ENCODE data around the gene INPP5A. TPM values are rescaled to one million over a fixed set of nuclear protein-coding genes. Genes with fewer than 3 reads are reported as not detected.

The INPP5A gene
- total RNA-seq, 1 experiment from 2014 or later, result 22.6 TPM

DNA sequence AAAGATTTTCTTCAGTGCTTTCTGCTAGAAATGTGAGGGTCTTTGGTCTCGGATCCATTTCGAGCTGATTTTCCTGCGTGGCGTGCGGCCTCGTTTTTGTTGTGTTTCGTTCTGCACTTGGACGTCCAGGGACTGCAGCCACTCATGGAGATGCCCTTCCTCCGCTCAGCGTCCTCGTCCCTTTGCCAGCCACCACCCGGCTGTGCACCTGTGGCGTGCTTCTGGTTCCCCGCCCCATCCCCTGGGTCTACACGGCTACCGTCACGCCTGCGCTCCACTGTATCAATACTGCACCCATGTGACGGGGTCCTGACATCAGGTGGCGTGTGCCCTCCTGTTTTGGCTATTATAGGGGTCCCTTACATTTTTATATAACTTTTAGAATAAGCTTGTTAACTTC lies 291.1 kb downstream of the INPP5A start:
- TF ChIP-seq, protein P1, sequence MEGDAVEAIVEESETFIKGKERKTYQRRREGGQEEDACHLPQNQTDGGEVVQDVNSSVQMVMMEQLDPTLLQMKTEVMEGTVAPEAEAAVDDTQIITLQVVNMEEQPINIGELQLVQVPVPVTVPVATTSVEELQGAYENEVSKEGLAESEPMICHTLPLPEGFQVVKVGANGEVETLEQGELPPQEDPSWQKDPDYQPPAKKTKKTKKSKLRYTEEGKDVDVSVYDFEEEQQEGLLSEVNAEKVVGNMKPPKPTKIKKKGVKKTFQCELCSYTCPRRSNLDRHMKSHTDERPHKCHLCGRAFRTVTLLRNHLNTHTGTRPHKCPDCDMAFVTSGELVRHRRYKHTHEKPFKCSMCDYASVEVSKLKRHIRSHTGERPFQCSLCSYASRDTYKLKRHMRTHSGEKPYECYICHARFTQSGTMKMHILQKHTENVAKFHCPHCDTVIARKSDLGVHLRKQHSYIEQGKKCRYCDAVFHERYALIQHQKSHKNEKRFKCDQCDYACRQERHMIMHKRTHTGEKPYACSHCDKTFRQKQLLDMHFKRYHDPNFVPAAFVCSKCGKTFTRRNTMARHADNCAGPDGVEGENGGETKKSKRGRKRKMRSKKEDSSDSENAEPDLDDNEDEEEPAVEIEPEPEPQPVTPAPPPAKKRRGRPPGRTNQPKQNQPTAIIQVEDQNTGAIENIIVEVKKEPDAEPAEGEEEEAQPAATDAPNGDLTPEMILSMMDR (conservative IDR thresholded peaks at IDR 0.05; ENCODE audit: low read depth, low read length), result no peak
- TF ChIP-seq EZH2 (IDR thresholded peaks at IDR 0.05; ENCODE audit: low read length, unreplicated experiment) (no peak), EZH2phosphoT487 (IDR thresholded peaks at IDR 0.05; ENCODE audit: borderline replicate concordance, low read length) (no peak)
- no peaks in the 10 kb centered on the region for H3F3A ChIP-seq (ENCODE audit: low read length, unreplicated experiment)
- POLR2A ChIA-PET (ENCODE audit: unreplicated experiment), result no interaction called here
- no peaks in the 10 kb centered on the region for H3K4me1 ChIP-seq (ENCODE audit: insufficient read depth, low read length)
- no peak overlapping the region for H3K9ac ChIP-seq (ENCODE audit: low read length)
- H3K9me2 ChIP-seq (replicated peaks; ENCODE audit: low read length), result no peaks in the 10 kb centered on the region
- H3K27ac ChIP-seq (ENCODE audit: low read length), result no peak overlapping the region
- ATAC-seq (no peak), DNase-seq (no peak)
- H2AFZ ChIP-seq (ENCODE audit: low read length), result no peak overlapping the region
- CTCF ChIA-PET, result no interaction called here
- H4K20me1 ChIP-seq (ENCODE audit: low read length), result no peaks in the 10 kb centered on the region
- BruUV-seq (replicated peaks), result no TSS peak
- intact Hi-C loops (cut with micrococcal nuclease), result no loop called here
- H3K79me2 ChIP-seq (ENCODE audit: low read length), result no peaks in the 10 kb centered on the region
- peaks cover 46% of the 10 kb centered on the region for H3K27me3 ChIP-seq (ENCODE audit: low read length)
- H3K4me3 ChIP-seq (ENCODE audit: low read length), result no peak overlapping the region
- H3K4me2 ChIP-seq (ENCODE audit: low read length), result no peak overlapping the region
- no peaks in the 10 kb centered on the region for H3K36me3 ChIP-seq (ENCODE audit: low read depth, low read length)
- H3K9me3 ChIP-seq (ENCODE audit: low read length), result no peaks in the 10 kb centered on the region

DNA sequence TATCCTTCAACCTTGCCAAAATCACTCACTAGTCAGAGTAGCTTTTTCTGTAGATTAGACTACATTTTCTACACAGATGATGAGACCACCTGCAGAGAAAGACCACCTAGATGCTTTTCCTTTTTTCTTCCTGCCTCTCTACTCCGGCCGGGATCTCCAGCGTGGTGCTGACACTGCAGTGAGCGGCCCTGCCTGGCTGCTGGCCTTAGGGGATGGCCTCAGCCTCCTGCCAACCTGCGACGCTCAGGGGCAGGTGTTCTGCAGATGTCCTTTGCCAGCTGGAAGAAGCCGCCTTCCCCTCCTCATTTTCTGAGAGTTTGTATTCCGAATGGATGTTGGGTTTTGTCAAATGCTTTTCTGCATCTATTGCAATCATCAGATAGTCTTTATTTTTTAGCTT lies 291.8 kb downstream of the INPP5A start:
- Histone ChIP-seq H3K4me1 (ENCODE audit: insufficient read depth, low read length) (no peaks in the 10 kb centered on the region), H3K4me2 (ENCODE audit: low read length) (no peak overlapping the region), H3K36me3 (ENCODE audit: low read depth, low read length) (no peaks in the 10 kb centered on the region), H3K79me2 (ENCODE audit: low read length) (no peaks in the 10 kb centered on the region), H3K27me3 (ENCODE audit: low read length) (peaks cover 53% of the 10 kb centered on the region), H3K4me3 (ENCODE audit: low read length) (no peak overlapping the region), H3F3A (ENCODE audit: low read length, unreplicated experiment) (no peaks in the 10 kb centered on the region), H3K27ac (ENCODE audit: low read length) (no peak overlapping the region), H4K20me1 (ENCODE audit: low read length) (no peaks in the 10 kb centered on the region), H2AFZ (ENCODE audit: low read length) (no peak overlapping the region), H3K9me2 (replicated peaks; ENCODE audit: low read length) (no peaks in the 10 kb centered on the region), H3K9me3 (ENCODE audit: low read length) (no peaks in the 10 kb centered on the region), H3K9ac (ENCODE audit: low read length) (no peak overlapping the region)
- BruUV-seq (replicated peaks), result no TSS peak
- no peak for ATAC-seq
- CTCF ChIA-PET, result no interaction called here
- no peak for DNase-seq
- intact Hi-C loops (cut with micrococcal nuclease), result no loop called here
- no peak for TF ChIP-seq EZH2phosphoT487 (IDR thresholded peaks at IDR 0.05; ENCODE audit: borderline replicate concordance, low read length)
- TF ChIP-seq EZH2 (IDR thresholded peaks at IDR 0.05; ENCODE audit: low read length, unreplicated experiment), result no peak
- TF ChIP-seq, protein P1 (conservative IDR thresholded peaks at IDR 0.05; ENCODE audit: low read depth, low read length), result no peak
- POLR2A ChIA-PET (ENCODE audit: unreplicated experiment), result no interaction called here

DNA sequence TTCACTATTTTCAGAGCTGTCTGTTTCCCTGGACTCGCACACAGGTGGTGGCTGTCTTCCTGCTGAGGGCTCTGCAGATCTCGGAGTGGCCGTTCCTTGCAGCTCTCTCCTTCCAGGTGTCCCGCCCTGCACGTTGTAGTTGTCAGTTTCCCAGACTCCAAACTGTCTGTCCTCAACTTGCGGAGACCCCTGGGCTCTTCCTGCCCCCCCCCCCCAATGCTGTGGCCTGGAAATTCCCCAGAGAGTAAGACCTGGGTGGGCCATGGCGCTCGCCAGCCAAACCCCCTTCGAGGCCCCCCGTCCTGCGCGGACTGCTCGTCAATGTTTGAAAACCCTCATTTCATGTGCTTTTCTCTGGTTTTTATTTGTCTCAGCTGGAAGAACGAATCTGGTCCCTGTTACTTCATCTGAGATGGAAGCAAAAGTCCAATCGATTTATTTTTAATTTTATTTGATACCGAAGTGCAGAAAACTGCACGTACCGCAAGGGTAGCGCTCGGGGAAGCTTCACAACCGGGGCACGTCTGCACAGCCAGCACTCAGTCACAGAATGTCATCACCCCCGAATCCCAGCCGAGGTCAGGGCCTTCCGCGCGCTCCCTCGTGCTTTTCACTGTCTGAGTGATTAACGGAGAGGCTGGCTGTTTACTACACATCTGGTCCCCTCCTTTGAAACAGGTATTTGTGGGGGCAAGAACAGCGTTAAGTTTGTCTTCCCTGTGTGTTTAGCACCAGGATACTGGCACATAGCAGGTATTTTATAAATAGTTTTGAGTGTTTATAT lies 294.8 kb downstream of the INPP5A start:
- Histone ChIP-seq H3K4me2 (ENCODE audit: low read length) (no peak overlapping the region), H3F3A (ENCODE audit: low read length, unreplicated experiment) (no peaks in the 10 kb centered on the region), H3K4me1 (ENCODE audit: insufficient read depth, low read length) (peaks cover 5% of the 10 kb centered on the region; the same call in 1 of the 2 replicates), H3K9ac (ENCODE audit: low read length) (no peak overlapping the region), H3K36me3 (ENCODE audit: low read depth, low read length) (no peaks in the 10 kb centered on the region), H3K4me3 (ENCODE audit: low read length) (no peak overlapping the region), H3K27ac (ENCODE audit: low read length) (no peak overlapping the region), H2AFZ (ENCODE audit: low read length) (no peak overlapping the region), H3K27me3 (ENCODE audit: low read length) (peaks cover 57% of the 10 kb centered on the region), H4K20me1 (ENCODE audit: low read length) (no peaks in the 10 kb centered on the region), H3K9me3 (ENCODE audit: low read length) (no peaks in the 10 kb centered on the region), H3K79me2 (ENCODE audit: low read length) (no peaks in the 10 kb centered on the region), H3K9me2 (replicated peaks; ENCODE audit: low read length) (no peaks in the 10 kb centered on the region)
- TF ChIP-seq, protein P1 (conservative IDR thresholded peaks at IDR 0.05; ENCODE audit: low read depth, low read length), result no peak
- TF ChIP-seq EZH2phosphoT487 (IDR thresholded peaks at IDR 0.05; ENCODE audit: borderline replicate concordance, low read length), result no peak
- TF ChIP-seq EZH2 (IDR thresholded peaks at IDR 0.05; ENCODE audit: low read length, unreplicated experiment), result no peak
- no peak for DNase-seq
- ATAC-seq, result no peak
- intact Hi-C loops (cut with micrococcal nuclease), result loop anchor here (10.0 kb wide), 1 partner anchor 292 kb away; no protein-coding TSS in a partner anchor
- CTCF ChIA-PET, result no interaction called here
- POLR2A ChIA-PET (ENCODE audit: unreplicated experiment), result no interaction called here
- BruUV-seq (replicated peaks), result no TSS peak

Data from PC-3 (cell line).